GM12865 (cell line): ENCODE measurements around the gene KRTAP27-1.

Experiments
- DNase-seq: peaks from one replicate; pipeline ENCODE4 v3.0.0; 2010; ENCODE audit warnings: low read depth
- H3K4me3 ChIP-seq: 2 replicates; pipeline ENCODE4 v1.5.1; 2011; ENCODE audit warnings: mild to moderate bottlenecking, low read depth, low read length, control low read depth
- CTCF ChIP-seq: IDR thresholded peaks from 2 replicates; pipeline ENCODE4 v1.5.1; 2011; ENCODE audit warnings: low read length, control low read depth, low read depth, inconsistent platforms; ENCODE audit not compliant: insufficient read depth; ENCODE audit errors: missing control alignments

KRTAP27-1 gene

GRCh38 chr21:30333736-30334135, 3.8 kb downstream of the KRTAP27-1 start:
- no peak for DNase-seq
- H3K4me3 ChIP-seq, result no peak overlapping the region

GRCh38 chr21:30332681-30333080, 4.8 kb downstream of the KRTAP27-1 start:
- TF ChIP-seq CTCF, result no peak
- H3K4me3 ChIP-seq, result no peak overlapping the region

More at GRCh38 chr21:30333736-30334135, 3.8 kb downstream of the KRTAP27-1 start:
- no peak for TF ChIP-seq CTCF

GRCh38 chr21:30329203-30329875, 8.2 kb downstream of the KRTAP27-1 start:
- no peak for DNase-seq
- no peak for TF ChIP-seq CTCF
- H3K4me3 ChIP-seq, result no peak overlapping the region

More at GRCh38 chr21:30332681-30333080, 4.8 kb downstream of the KRTAP27-1 start:
- DNase-seq, result no peak

- no peak for TF ChIP-seq CTCF
- no peak for DNase-seq
- H3K4me3 ChIP-seq, result no peak overlapping the region
Measured at GRCh38 chr21:30326390-30326789, 11.1 kb downstream of the KRTAP27-1 start.

- no peak for TF ChIP-seq CTCF
- H3K4me3 ChIP-seq, result no peak within 1 kb of the TSS
- DNase-seq, result no peak
Measured at GRCh38 chr21:30320215-30320614, 17.3 kb downstream of the KRTAP27-1 start, which contains the start of gene KRTAP26-1. Gene KRTAP26-1 (minus strand): TSS chr21:30320315. CDS start chr21:30320035, 280 bp downstream.

GRCh38 chr21:30315701-30316100, 21.8 kb downstream of the KRTAP27-1 start:
- no peak for DNase-seq
- no peak for TF ChIP-seq CTCF
- no peak overlapping the region for H3K4me3 ChIP-seq

- no peak for DNase-seq
- no peak for TF ChIP-seq CTCF
- no peak overlapping the region for H3K4me3 ChIP-seq
Measured at GRCh38 chr21:30306884-30307283, 30.6 kb downstream of the KRTAP27-1 start.
